HepG2 (cell line): ENCODE measurements around the gene GDPGP1. TPM values are rescaled to one million over a fixed set of nuclear protein-coding genes. Genes with fewer than 3 reads are reported as not detected.

Experiments used
- ATAC-seq: fragments of 200-7000 bp; cut with Tn5 transposase; 3 replicates; pipeline ENCODE4 v1.9.1; 2020; ENCODE audit warnings: mild to moderate bottlenecking, moderate library complexity
- BruUV-seq: library from RNA; stranded (reverse); fragments of 400-500 nt; replicated peaks from 2 replicates; lab custom pipeline; 2021; lab: Mats Ljungman, UMichigan
- CTCF ChIA-PET: fragments of 300-600 bp; formaldehyde crosslinking; extraction: SDS; loops from one replicate; lab custom pipeline; 2021; ENCODE audit warnings: low total read pairs, inconsistent platforms, low intra/inter-chr PET ratio; lab: Yijun Ruan, JAX
- POLR2A ChIA-PET: fragments of 350-600 bp; sonication (Branson Sonifier 250); formaldehyde crosslinking; loops from one replicate; lab custom pipeline; 2020; ENCODE audit warnings: antibody characterized with exemption, inconsistent platforms; lab: Yijun Ruan, JAX
- DNase-seq: peaks from one replicate; pipeline ENCODE4 v3.0.0-alpha.2; 2015; ENCODE audit warnings: low spot score
- FAIRE-seq: peaks from 3 replicates; lab custom pipeline; 2011; peaks lifted over from hg19 to GRCh38; lab: Jason Lieb, UNC
- H2AFZ ChIP-seq: one replicate; pipeline ENCODE4 v1.6.1; 2011; ENCODE audit warnings: low read length, inconsistent platforms
- H3K27ac ChIP-seq: fragments of 300-600 bp; 3 replicates; pipeline ENCODE4 v1.8.0; 2011; ENCODE audit warnings: mixed run types, mild to moderate bottlenecking, mixed read lengths, low read length, inconsistent platforms; ENCODE audit not compliant: insufficient read depth; ENCODE audit errors: extremely low read length
- H3K27me3 ChIP-seq, 2 experiments: fragments of 200-600 bp in 1 of 2; 2 replicates in 1 of 2; 3 replicates in 1 of 2; pipeline versions ENCODE4 v1.6.0 to v1.8.0; 2011; ENCODE audit warnings: low read length in 2 of 2, mild to moderate bottlenecking in 2 of 2, moderate library complexity in 2 of 2, inconsistent platforms in 1 of 2; ENCODE audit not compliant: insufficient read depth in 2 of 2, control insufficient read depth in 1 of 2
- H3K36me3 ChIP-seq, 2 experiments: fragments of 200-600 bp in 1 of 2; replicated peaks in 1 of 2; 2 replicates in 1 of 2; 3 replicates in 1 of 2; pipeline versions ENCODE4 v1.5.1 to v1.8.0; 2011; ENCODE audit warnings: low read length in 2 of 2, inconsistent platforms in 1 of 2; ENCODE audit not compliant: insufficient read depth in 2 of 2, control insufficient read depth in 1 of 2
- H3K4me1 ChIP-seq: 2 replicates; pipeline ENCODE4 v1.5.1; 2012; ENCODE audit warnings: low read length, inconsistent platforms; ENCODE audit not compliant: insufficient read depth
- H3K4me2 ChIP-seq: 2 replicates; pipeline ENCODE4 v1.6.0; 2011; ENCODE audit warnings: low read depth, low read length, inconsistent platforms
- H3K4me3 ChIP-seq, 3 experiments: fragments of 200-600 bp in 1 of 3; sonication (generic), shearing (Covaris generic) in 1 of 3; replicated peaks in 1 of 3; 2 replicates each; pipeline ENCODE4 v1.5.1; 2011 to 2016; ENCODE audit warnings: low read length in 3 of 3, inconsistent platforms in 2 of 3, low read depth in 2 of 3, mild to moderate bottlenecking in 2 of 3, control low read depth in 1 of 3, mixed read lengths in 1 of 3; ENCODE audit not compliant: insufficient read depth in 1 of 3
- H3K79me2 ChIP-seq: one replicate; pipeline ENCODE4 v1.6.1; 2011; ENCODE audit warnings: low read length, inconsistent platforms; ENCODE audit not compliant: insufficient read depth
- H3K9ac ChIP-seq: 2 replicates; pipeline ENCODE4 v1.6.0; 2011; ENCODE audit warnings: mild to moderate bottlenecking, low read depth, low read length, inconsistent platforms; ENCODE audit not compliant: insufficient read depth
- H3K9me3 ChIP-seq: 2 replicates; pipeline ENCODE4 v1.5.1; 2012; ENCODE audit warnings: mild to moderate bottlenecking, low read length
- H4K20me1 ChIP-seq: 2 replicates; pipeline ENCODE4 v1.6.0; 2011; ENCODE audit warnings: inconsistent platforms, mild to moderate bottlenecking, low read length, moderate library complexity; ENCODE audit not compliant: insufficient read depth
- RBFOX2 ChIP-seq: fragments of 200-400 bp; formaldehyde crosslinking; IDR thresholded peaks from 2 replicates; pipeline ENCODE4 v1.6.1; 2017; ENCODE audit warnings: low read depth, mild to moderate bottlenecking, low read length
- ZNF292 ChIP-seq: sonication (generic); formaldehyde crosslinking; IDR thresholded peaks from 2 replicates; pipeline ENCODE4 v1.8.1; 2022; ENCODE audit warnings: mild to moderate bottlenecking, low read depth, missing genetic modification reagents, borderline replicate concordance
- ZNF7 ChIP-seq: IDR thresholded peaks from 2 replicates; pipeline ENCODE4 v1.6.1; 2016; ENCODE audit warnings: missing biosample characterization, missing genetic modification reagents
- ZNF773 ChIP-seq: sonication (generic); formaldehyde crosslinking; IDR thresholded peaks from 2 replicates; pipeline ENCODE4 v1.4.0; 2020; ENCODE audit warnings: missing genetic modification reagents, borderline replicate concordance
- WGBS: methylation state at CpG from one replicate; pipeline ENCODE4 v1.1.6; 2017; ENCODE audit warnings: low lambda C conversion rate; 5-methylcytosine and 5-hydroxymethylcytosine counted together
- in situ Hi-C: cut with HindIII; loops from 2 replicates; pipeline ENCODE4 v1.10.0; 2017; ENCODE audit warnings: low pct_unique_long_range_greater_than_20kb; ENCODE audit not compliant: extremely low pct_ligation_motif_present
- intact Hi-C: fragments of 100-400 bp; cut with micrococcal nuclease; formaldehyde crosslinking; loops from one replicate; pipeline ENCODE4 v1.10.0; 2022; ENCODE audit not compliant: unreplicated experiment
- polyA plus RNA-seq, 8 experiments: library from polyadenylated mRNA; depleted of rRNA in 3 of 8; stranded (reverse) in 7 of 8; unstranded in 1 of 8; fragments of >200 nt; fragmentation: Illumina TruSeq in 4 of 8; extraction: Trizol in 4 of 8; gene quantifications; 2 replicates each; pipeline versions ENCODE4 v1.2.1 to v1.2.3, GENCODE V29; 2011 to 2016; ENCODE audit warnings: low read depth in 4 of 8, missing spikeins in 1 of 8, mixed read lengths in 1 of 8; ENCODE audit not compliant: insufficient read depth in 1 of 8
- total RNA-seq, 5 experiments: library from RNA; depleted of rRNA; stranded (reverse); fragments of >200 nt; fragmentation: Illumina TruSeq; extraction: Trizol; gene quantifications; 2 replicates each; pipeline ENCODE4 v1.2.3, GENCODE V29; 2016; ENCODE audit warnings: low read depth in 1 of 5

GDPGP1 gene
- total and polyA plus RNA-seq, 2 of the 13 experiments (the other 11 are each of a cell fraction or from before 2014, with no cell fraction given), result 1.5 to 4.3 TPM

DNA sequence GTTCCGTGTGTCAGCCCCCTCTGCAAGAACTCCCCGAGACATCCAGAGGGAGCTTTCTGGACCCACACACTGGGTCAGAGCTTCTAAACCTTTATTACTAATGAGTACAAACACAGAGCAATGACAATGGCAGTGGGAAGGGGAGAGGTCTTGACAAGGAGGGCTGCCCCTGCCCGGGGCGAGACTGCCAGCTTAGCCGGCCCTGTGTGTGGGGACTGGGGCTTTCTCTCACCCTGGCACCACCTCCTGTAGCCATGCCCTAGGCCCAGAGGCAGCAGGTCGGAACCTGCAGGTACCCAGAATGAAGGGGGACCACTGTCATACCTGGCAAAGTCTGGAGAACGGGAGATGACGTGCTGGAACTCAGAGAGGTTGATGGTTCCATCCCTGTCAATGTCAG, 3.4 kb upstream of the GDPGP1 start:
- peaks cover 28% of the 10 kb centered on the region for H3K4me1 ChIP-seq
- TF ChIP-seq ZNF773 (CRISPR knock-in tag), result no peak
- TF ChIP-seq RBFOX2, result 0 out of 2 replicates have a peak, but pooled peaks have one; percentile 4
- TF ChIP-seq, all 625 proteins: peak for 1
- DNase-seq (no peak), ATAC-seq (no peak), FAIRE-seq (no peak)
- intact Hi-C loops, result loop anchor here (5.0 kb wide), 1 partner anchor 37 kb away; the partner anchor contains the start of gene NGRN
- ChIA-PET POLR2A (interaction anchor here (0.6 kb wide), 1 partner anchor 18 kb away, joined by 3 read pairs; no protein-coding TSS in a partner anchor), CTCF (no interaction called here)
- no peak overlapping the region for H3K27ac ChIP-seq
- H4K20me1 ChIP-seq, result no peaks in the 10 kb centered on the region
- H3K9me3 ChIP-seq, result no peaks in the 10 kb centered on the region
- H3K36me3 ChIP-seq, result peaks cover 12 to 42% of the 10 kb centered on the region in 2 experiments
- no peak overlapping the region for H3K9ac ChIP-seq
- H3K79me2 ChIP-seq, result peaks cover 8% of the 10 kb centered on the region
- no peak overlapping the region for H3K4me3 ChIP-seq
- no TSS peak for BruUV-seq
- 91% methylated on average over 6 of the region's 8 CpGs for WGBS
- no peaks in the 10 kb centered on the region; a peak in 1 of 5 replicates for H3K27me3 ChIP-seq
- in situ Hi-C loops, result no loop called here
- no peak overlapping the region for H3K4me2 ChIP-seq
- no peak overlapping the region for H2AFZ ChIP-seq

- Histone ChIP-seq H3K27ac (no peak overlapping the region), H3K4me3 (no peak overlapping the region), H3K27me3 (no peaks in the 10 kb centered on the region; a peak in 1 of 5 replicates), H3K4me2 (no peak overlapping the region; the same call in 1 of the 2 replicates), H3K79me2 (peaks cover 8% of the 10 kb centered on the region), H3K4me1 (peaks cover 28% of the 10 kb centered on the region), H3K36me3 (peaks cover 11 to 38% of the 10 kb centered on the region in 2 experiments), H4K20me1 (no peaks in the 10 kb centered on the region), H3K9ac (no peak overlapping the region), H2AFZ (no peak overlapping the region)
- DNase-seq, result no peak
- CTCF ChIA-PET, result interaction anchor here (1.4 kb wide), 1 partner anchor 88 kb away, joined by 3 read pairs; no protein-coding TSS in a partner anchor
- no peak for ATAC-seq
- POLR2A ChIA-PET, result no interaction called here
- no peak for FAIRE-seq
- intact Hi-C loops (loop anchor here (5.0 kb wide), 1 partner anchor 36 kb away; the partner anchor contains the start of gene NGRN), in situ Hi-C loops (no loop called here)
- BruUV-seq, result no TSS peak
- 87% methylated on average over 17 of the region's 27 CpGs for WGBS
- no peak for TF ChIP-seq ZNF292
- 0 out of 2 replicates have a peak, but pooled peaks have one; percentile 34 for TF ChIP-seq ZNF7 (CRISPR knock-in tag)
- TF ChIP-seq, all 625 proteins: peak for 1
- no peaks in the 10 kb centered on the region for H3K9me3 ChIP-seq
Observed at GRCh38 chr15:90231028-90232017, 2.7 kb upstream of the GDPGP1 start.
